ENCODE data around the gene SLC25A39.
"Not testable (repeated sequence)": the region's sequence is repeated elsewhere in the genome, so short reads cannot be mapped to it uniquely, and the experiment has no call there.

The SLC25A39 gene

GRCh38 chr17:44324571-44325275 lies at the start of gene SLC25A39:
TSS of gene SLC25A39 (minus strand) at chr17:44324823. CDS start at chr17:44323562, 1,261 bp downstream.
- peak; percentile 85 to 93 (median 88) for DNase-seq

GRCh38 chr17:44372036-44372435 lies 47.4 kb upstream of the SLC25A39 start:
- no peak for DNase-seq

GRCh38 chr17:44369414-44370023 lies 44.9 kb upstream of the SLC25A39 start:
- DNase-seq = not testable (repeated sequence)

- DNase-seq = not testable (repeated sequence)
Measured at GRCh38 chr17:44368391-44369243, 44.0 kb upstream of the SLC25A39 start.

- DNase-seq = no peak
Measured at GRCh38 chr17:44367231-44367979, 42.8 kb upstream of the SLC25A39 start.

GRCh38 chr17:44365051-44365450 lies 40.4 kb upstream of the SLC25A39 start:
- not testable (repeated sequence) for DNase-seq

- peak; percentile 30 to 56 (median 42) for DNase-seq
Measured at GRCh38 chr17:44363613-44364159, 39.1 kb upstream of the SLC25A39 start, which contains the start of gene FAM171A2. TSS of gene FAM171A2 (minus strand) at chr17:44363853. CDS start at chr17:44363714, 139 bp downstream.

- no peak for DNase-seq
Measured at GRCh38 chr17:44362949-44363612, 38.5 kb upstream of the SLC25A39 start.

GRCh38 chr17:44362459-44362948 lies 37.9 kb upstream of the SLC25A39 start:
- DNase-seq = no peak

- no peak for DNase-seq
Measured at GRCh38 chr17:44361292-44362260, 37.0 kb upstream of the SLC25A39 start.

- no peak for DNase-seq
Measured at GRCh38 chr17:44360826-44361225, 36.2 kb upstream of the SLC25A39 start.

- DNase-seq = no peak
Measured at GRCh38 chr17:44360144-44360533, 35.5 kb upstream of the SLC25A39 start.

- DNase-seq = no peak
Measured at GRCh38 chr17:44359458-44360143, 35.0 kb upstream of the SLC25A39 start.

GRCh38 chr17:44359006-44359405 lies 34.4 kb upstream of the SLC25A39 start:
- no peak for DNase-seq

- DNase-seq = no peak
Measured at GRCh38 chr17:44358066-44358465, 33.4 kb upstream of the SLC25A39 start.

- no peak for DNase-seq
Measured at GRCh38 chr17:44356241-44356640, 31.6 kb upstream of the SLC25A39 start.

GRCh38 chr17:44355642-44356099 lies 31.0 kb upstream of the SLC25A39 start:
- no peak for DNase-seq

- DNase-seq = peak; percentile 12 to 57 (median 52)
Measured at GRCh38 chr17:44354582-44355561, 30.2 kb upstream of the SLC25A39 start.

Data from activated CD4-positive, CD25-positive, alpha-beta regulatory T cell (primary cell).